ENCODE data around the gene TMEM161B.

GRCh38 chr5:88159591-88159990 is 109.1 kb downstream of the TMEM161B start:
- TF ChIP-seq, protein P1, sequence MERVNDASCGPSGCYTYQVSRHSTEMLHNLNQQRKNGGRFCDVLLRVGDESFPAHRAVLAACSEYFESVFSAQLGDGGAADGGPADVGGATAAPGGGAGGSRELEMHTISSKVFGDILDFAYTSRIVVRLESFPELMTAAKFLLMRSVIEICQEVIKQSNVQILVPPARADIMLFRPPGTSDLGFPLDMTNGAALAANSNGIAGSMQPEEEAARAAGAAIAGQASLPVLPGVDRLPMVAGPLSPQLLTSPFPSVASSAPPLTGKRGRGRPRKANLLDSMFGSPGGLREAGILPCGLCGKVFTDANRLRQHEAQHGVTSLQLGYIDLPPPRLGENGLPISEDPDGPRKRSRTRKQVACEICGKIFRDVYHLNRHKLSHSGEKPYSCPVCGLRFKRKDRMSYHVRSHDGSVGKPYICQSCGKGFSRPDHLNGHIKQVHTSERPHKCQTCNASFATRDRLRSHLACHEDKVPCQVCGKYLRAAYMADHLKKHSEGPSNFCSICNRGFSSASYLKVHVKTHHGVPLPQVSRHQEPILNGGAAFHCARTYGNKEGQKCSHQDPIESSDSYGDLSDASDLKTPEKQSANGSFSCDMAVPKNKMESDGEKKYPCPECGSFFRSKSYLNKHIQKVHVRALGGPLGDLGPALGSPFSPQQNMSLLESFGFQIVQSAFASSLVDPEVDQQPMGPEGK (CRISPR knock-in tag; IDR thresholded peaks at IDR 0.05; ENCODE audit: borderline replicate concordance), result no peak
- TF ChIP-seq TOX (CRISPR knock-in tag; IDR thresholded peaks at IDR 0.05; ENCODE audit: borderline replicate concordance) (no peak), OSR1 (CRISPR knock-in tag; IDR thresholded peaks at IDR 0.05) (no peak), TCF4 (CRISPR knock-in tag; IDR thresholded peaks at IDR 0.05; ENCODE audit: borderline replicate concordance) (no peak)
